EL (cell line): ENCODE results near the gene LRRC53.

Experiments used
- DNase-seq: peaks from one replicate; pipeline ENCODE4 v3.0.0-alpha.2; 2016

The LRRC53 gene

DNA sequence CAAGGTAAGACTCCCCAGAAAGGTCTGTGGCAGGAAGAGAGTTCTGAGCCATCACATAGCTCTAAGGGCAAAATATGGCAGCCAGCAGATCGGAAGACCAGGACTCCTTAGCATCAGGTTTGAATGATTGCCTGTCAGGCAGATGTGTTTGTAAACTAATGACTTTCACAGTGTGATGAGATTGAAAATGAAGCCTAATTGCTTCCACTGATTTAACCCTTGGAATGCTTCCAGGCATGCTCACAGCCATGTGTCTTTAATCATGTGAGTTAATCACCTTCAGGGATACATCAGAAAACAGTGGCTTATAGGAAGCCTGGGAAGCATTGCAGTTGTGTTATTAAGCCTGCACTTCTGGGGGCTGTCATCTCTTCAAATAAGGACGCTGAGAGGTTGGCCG is 82.8 kb downstream of the LRRC53 start:
- DNase-seq = no peak

DNA sequence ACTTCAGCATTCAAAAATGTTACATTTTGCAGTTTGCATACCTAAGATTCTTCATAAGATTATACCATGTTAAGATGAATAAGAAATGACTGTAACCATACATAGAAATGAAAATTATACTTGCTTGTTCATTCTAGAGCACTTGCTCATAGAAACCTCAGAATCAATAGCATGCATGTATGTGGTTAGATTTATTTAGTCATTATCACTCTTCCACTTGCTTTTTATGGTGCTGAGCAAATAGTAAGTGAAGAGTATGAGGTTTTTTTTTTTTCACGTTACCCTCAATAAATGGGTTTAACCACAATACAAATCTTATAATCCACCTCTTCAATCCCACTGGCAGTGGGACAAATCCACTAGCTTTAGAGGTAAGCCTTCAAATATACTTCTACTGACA is 84.7 kb downstream of the LRRC53 start:
- DNase-seq = no peak

DNA sequence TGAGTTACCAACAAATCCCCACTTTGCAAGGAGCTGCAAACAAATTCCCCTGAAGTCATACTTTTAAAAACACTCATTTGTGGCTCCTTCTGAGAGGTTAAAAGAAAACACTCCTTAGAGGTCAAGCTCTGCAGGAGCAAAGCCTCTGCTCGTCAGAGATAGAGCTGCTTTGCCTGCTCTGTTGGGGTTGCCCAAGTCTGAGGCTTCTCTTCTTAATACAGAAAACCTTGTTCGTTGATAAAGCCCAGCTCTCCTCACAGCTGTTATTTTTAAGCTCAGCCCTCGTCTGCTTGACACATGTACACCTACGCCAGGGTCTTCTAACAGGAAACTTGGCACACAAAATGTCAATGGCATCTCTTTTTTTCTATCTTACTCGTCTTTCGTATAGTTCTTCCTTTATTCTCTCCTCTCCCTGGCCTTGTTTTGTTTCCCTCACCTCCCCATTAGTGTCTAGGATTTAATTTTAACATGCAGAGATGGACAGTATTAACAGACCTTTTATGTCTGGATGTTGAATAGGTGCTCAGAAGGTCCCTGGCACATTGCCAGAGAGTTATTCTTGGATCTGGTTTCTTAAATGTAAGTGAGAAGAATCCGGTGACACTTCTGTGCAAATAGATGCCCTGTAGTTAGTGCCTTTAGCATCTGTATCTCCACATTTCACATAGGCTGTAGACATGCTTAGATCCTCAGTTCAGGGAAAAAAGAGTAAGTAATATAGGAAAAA is 86.0 kb downstream of the LRRC53 start:
- DNase-seq = no peak

DNA sequence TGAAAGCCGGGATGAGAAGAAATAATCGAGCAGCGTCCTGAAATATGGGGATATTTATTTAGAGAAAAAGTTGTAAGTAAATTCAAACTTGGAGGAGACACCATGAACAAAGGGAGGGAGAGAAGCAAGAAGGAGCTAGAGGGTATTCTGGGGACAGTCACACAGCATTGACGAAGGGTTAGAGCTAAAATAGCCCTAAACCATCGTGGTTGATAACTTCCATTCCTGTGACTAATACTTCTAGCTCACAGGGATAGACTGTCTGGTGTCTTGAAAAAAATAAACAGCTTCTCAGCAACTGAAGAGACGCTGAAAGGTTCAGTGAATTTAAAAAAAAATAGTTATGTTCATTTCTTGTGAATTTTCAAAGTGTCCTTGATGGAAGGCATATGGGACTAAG is 86.7 kb downstream of the LRRC53 start:
- DNase-seq = no peak

DNA sequence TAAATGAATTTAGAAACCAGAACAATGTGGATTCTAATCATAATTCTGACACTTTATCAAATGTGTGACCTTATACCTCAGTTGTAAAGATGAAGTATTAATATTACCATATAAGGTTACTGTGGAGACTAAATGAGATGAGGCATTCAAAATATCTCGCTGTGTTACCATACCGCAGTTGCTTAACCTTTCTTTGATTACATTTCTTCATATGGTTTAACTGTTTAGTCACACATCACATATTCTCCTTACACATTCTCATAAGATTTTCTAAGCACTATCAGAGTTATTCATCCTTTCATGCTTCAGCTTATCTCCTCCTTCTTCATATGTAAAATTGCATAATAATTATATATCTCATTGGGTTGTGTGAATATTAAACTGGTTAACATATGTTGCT is 88.9 kb downstream of the LRRC53 start:
- DNase-seq = no peak

DNA sequence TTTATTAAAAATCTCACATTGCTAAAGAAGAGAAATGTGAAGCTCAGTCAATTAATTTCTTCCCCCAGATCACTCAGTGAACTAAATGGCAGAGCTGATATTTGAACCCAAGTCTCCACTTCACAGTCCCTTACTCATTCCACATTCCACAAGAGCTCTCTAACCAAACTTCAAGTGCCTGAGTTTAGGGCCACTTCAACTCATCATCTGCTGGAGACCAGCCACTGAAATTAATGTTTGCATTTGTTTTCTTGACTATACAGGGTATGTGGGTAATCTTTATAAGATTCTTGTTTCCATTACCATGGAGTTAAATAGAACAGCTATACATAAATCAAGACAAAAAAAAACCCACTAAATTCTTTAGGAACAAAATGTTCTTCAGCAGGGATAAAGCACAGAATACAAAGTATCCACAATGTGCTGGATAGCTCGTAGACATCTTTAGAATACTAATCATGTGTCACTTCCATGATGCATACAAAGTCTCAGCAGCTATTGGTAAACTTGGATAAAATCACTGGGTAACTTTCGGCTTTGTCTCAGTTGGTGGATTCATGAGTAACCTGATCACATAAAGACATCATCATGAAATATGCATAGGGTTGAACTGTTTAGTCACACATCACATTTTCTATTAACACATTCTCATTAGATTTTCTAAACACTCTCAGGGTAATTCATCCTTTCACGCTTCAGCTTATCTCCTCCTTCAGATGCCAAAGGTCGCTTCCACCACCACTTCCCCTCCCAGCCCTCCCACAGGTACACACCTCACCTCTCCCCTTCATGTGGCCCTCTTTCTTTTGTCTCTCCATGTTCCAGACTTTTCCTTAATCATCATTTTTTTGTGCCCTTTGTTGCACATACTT is 89.8 kb downstream of the LRRC53 start:
- no peak for DNase-seq

DNA sequence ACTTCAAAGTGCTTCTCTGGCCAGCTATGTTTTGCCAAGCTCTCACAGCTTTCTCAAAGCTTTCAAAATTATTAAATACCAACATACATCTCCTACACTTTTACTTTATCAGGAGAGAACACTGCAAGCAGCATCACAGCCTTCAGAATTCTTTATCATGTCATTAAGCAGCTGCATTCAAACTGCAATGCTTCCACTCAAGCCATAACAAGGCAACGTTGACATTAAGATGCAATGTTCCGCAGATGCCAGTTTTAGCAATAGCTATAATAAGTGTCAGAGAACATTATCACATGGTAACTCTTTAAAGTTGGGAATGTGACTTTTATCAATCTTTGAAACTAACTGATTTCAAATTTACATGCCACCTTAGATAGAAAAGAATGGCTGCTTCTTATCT is 91.9 kb downstream of the LRRC53 start:
- no peak for DNase-seq
